HepG2 (cell line): ENCODE data around the gene GPR137. TPM values are rescaled to one million over a fixed set of nuclear protein-coding genes. Genes with fewer than 3 reads are reported as not detected.

Source experiments
- BHLHE40 ChIP-seq: IDR thresholded peaks from 2 replicates; pipeline ENCODE4 v1.6.1; 2011; ENCODE audit warnings: low read length, improper control_type of control experiment
- EED ChIP-seq: sonication (generic); formaldehyde crosslinking; IDR thresholded peaks from 2 replicates; pipeline ENCODE4 v1.5.0; 2020; ENCODE audit warnings: mild to moderate bottlenecking, missing genetic modification reagents
- FOXK1 ChIP-seq: sonication (generic); formaldehyde crosslinking; IDR thresholded peaks from 2 replicates; pipeline ENCODE4 v1.4.0; 2020; ENCODE audit warnings: low read depth, missing genetic modification reagents, borderline replicate concordance
- HNF1B ChIP-seq: sonication (generic); formaldehyde crosslinking; IDR thresholded peaks from 2 replicates; pipeline ENCODE4 v1.5.1; 2020; ENCODE audit warnings: mild to moderate bottlenecking, moderate library complexity, missing genetic modification reagents
- MEIS1 ChIP-seq: sonication (generic); formaldehyde crosslinking; IDR thresholded peaks from 2 replicates; pipeline ENCODE4 v1.9.0; 2021; ENCODE audit warnings: mild to moderate bottlenecking, missing genetic modification reagents, moderate library complexity, borderline replicate concordance
- MTF1 ChIP-seq: sonication (generic); formaldehyde crosslinking; IDR thresholded peaks from 2 replicates; pipeline ENCODE4 v1.5.0; 2020; ENCODE audit warnings: missing genetic modification reagents
- MXD1 ChIP-seq: sonication (generic); formaldehyde crosslinking; IDR thresholded peaks from 2 replicates; pipeline ENCODE4 v1.4.0; 2020; ENCODE audit warnings: mild to moderate bottlenecking, missing genetic modification reagents
- NR0B2 ChIP-seq: sonication (generic); formaldehyde crosslinking; IDR thresholded peaks from 2 replicates; pipeline ENCODE4 v1.4.0; 2020; ENCODE audit warnings: mild to moderate bottlenecking, missing genetic modification reagents
- PAF1 ChIP-seq: IDR thresholded peaks from 2 replicates; pipeline ENCODE4 v1.6.1; 2016; ENCODE audit warnings: missing genetic modification reagents, missing compliant biosample characterization
- PITX1 ChIP-seq: sonication (generic); formaldehyde crosslinking; IDR thresholded peaks from 2 replicates; pipeline ENCODE4 v1.5.1; 2020; ENCODE audit warnings: mild to moderate bottlenecking, missing genetic modification reagents
- SRSF9 ChIP-seq: fragments of 200-400 bp; formaldehyde crosslinking; IDR thresholded peaks from 2 replicates; pipeline ENCODE4 v1.6.1; 2018; ENCODE audit warnings: borderline replicate concordance, mild to moderate bottlenecking, low read depth, low read length; ENCODE audit not compliant: insufficient read depth, poor library complexity, severe bottlenecking
- TFAP4 ChIP-seq: sonication (generic); IDR thresholded peaks from 2 replicates; pipeline ENCODE4 v1.6.1; 2016; ENCODE audit warnings: low read depth, borderline replicate concordance
- TGIF2 ChIP-seq: IDR thresholded peaks from 2 replicates; pipeline ENCODE4 v1.6.1; 2016; ENCODE audit warnings: control low read depth, missing compliant biosample characterization
- THAP8 ChIP-seq: sonication (generic); formaldehyde crosslinking; IDR thresholded peaks from 2 replicates; pipeline ENCODE4 v1.5.1; 2020; ENCODE audit warnings: missing genetic modification reagents, mild to moderate bottlenecking, borderline replicate concordance
- TRIM24 ChIP-seq: sonication (generic); formaldehyde crosslinking; IDR thresholded peaks from 2 replicates; pipeline ENCODE4 v1.8.0; 2022; ENCODE audit warnings: mild to moderate bottlenecking, missing genetic modification reagents
- ZMAT5 ChIP-seq: sonication (generic); formaldehyde crosslinking; IDR thresholded peaks from 2 replicates; pipeline ENCODE4 v1.5.0; 2020; ENCODE audit warnings: mild to moderate bottlenecking, low read depth, missing genetic modification reagents, borderline replicate concordance
- ZNF230 ChIP-seq: sonication (generic); formaldehyde crosslinking; IDR thresholded peaks from 2 replicates; pipeline ENCODE4 v1.4.0; 2020; ENCODE audit warnings: mild to moderate bottlenecking, missing genetic modification reagents
- ZNF292 ChIP-seq: sonication (generic); formaldehyde crosslinking; IDR thresholded peaks from 2 replicates; pipeline ENCODE4 v1.8.1; 2022; ENCODE audit warnings: mild to moderate bottlenecking, low read depth, missing genetic modification reagents, borderline replicate concordance
- ZNF317 ChIP-seq: sonication (generic); formaldehyde crosslinking; IDR thresholded peaks from 2 replicates; pipeline ENCODE4 v1.5.0; 2020; ENCODE audit warnings: mild to moderate bottlenecking, missing genetic modification reagents
- ZNF333 ChIP-seq: sonication (generic); formaldehyde crosslinking; IDR thresholded peaks from 2 replicates; pipeline ENCODE4 v1.4.0; 2020; ENCODE audit warnings: mild to moderate bottlenecking, missing genetic modification reagents, borderline replicate concordance
- ZNF572 ChIP-seq: sonication (generic); formaldehyde crosslinking; IDR thresholded peaks from 2 replicates; pipeline ENCODE4 v1.5.1; 2020; ENCODE audit warnings: mild to moderate bottlenecking, missing genetic modification reagents
- ZNF598 ChIP-seq: sonication (generic); formaldehyde crosslinking; IDR thresholded peaks from 2 replicates; pipeline ENCODE4 v1.5.1; 2020; ENCODE audit warnings: mild to moderate bottlenecking, missing genetic modification reagents, borderline replicate concordance
- ZNF740 ChIP-seq: sonication (generic); formaldehyde crosslinking; IDR thresholded peaks from 2 replicates; pipeline ENCODE4 v1.4.0; 2020; ENCODE audit warnings: missing genetic modification reagents
- ZNF766 ChIP-seq: sonication (generic); formaldehyde crosslinking; IDR thresholded peaks from 2 replicates; pipeline ENCODE4 v1.5.0; 2020; ENCODE audit warnings: missing genetic modification reagents, borderline replicate concordance
- ZNF841 ChIP-seq: sonication (generic); formaldehyde crosslinking; IDR thresholded peaks from 2 replicates; pipeline ENCODE4 v1.8.1; 2023; ENCODE audit warnings: missing genetic modification reagents, borderline replicate concordance
- polyA plus RNA-seq, 8 experiments: library from polyadenylated mRNA; depleted of rRNA in 3 of 8; stranded (reverse) in 7 of 8; unstranded in 1 of 8; fragments of >200 nt; fragmentation: Illumina TruSeq in 4 of 8; extraction: Trizol in 4 of 8; gene quantifications; 2 replicates each; pipeline versions ENCODE4 v1.2.1 to v1.2.3, GENCODE V29; 2011 to 2016; ENCODE audit warnings: low read depth in 4 of 8, missing spikeins in 1 of 8, mixed read lengths in 1 of 8; ENCODE audit not compliant: insufficient read depth in 1 of 8
- total RNA-seq, 5 experiments: library from RNA; depleted of rRNA; stranded (reverse); fragments of >200 nt; fragmentation: Illumina TruSeq; extraction: Trizol; gene quantifications; 2 replicates each; pipeline ENCODE4 v1.2.3, GENCODE V29; 2016; ENCODE audit warnings: low read depth in 1 of 5

Gene GPR137
- total and polyA plus RNA-seq, 2 of the 13 experiments (the other 11 are each of a cell fraction or from before 2014, with no cell fraction given), result 8.5 to 13.2 TPM

GRCh38 chr11:64317325-64317960, 31.8 kb downstream of the GPR137 start, which contains the start of gene TRMT112 (continued):
- TF ChIP-seq PAF1 (CRISPR knock-in tag) (no peak), SRSF9 (no peak), ZNF766 (CRISPR knock-in tag) (0 out of 2 replicates have a peak, but pooled peaks have one; percentile 59), FOXK1 (CRISPR knock-in tag) (peak; percentile 51; the same call in 1 of the 2 replicates), TGIF2 (no peak), ZNF230 (0 out of 2 replicates have a peak, but pooled peaks have one; percentile 1), ZNF740 (CRISPR knock-in tag) (peak; percentile 57; the same call in 1 of the 2 replicates), ZNF317 (CRISPR knock-in tag) (peak; percentile 66; the same call in 1 of the 2 replicates), BHLHE40 (peak; percentile 65), PITX1 (peak; percentile 43; the same call in 1 of the 2 replicates), THAP8 (CRISPR knock-in tag) (no peak), ZNF841 (CRISPR knock-in tag) (no peak), EED (no peak), TFAP4 (no peak), TRIM24 (CRISPR knock-in tag) (no peak), ZNF572 (CRISPR knock-in tag) (no peak), ZNF292 (CRISPR knock-in tag) (no peak), MXD1 (CRISPR knock-in tag) (peak; percentile 77), ZMAT5 (CRISPR knock-in tag) (no peak), MTF1 (CRISPR knock-in tag) (no peak), MEIS1 (CRISPR knock-in tag) (no peak), NR0B2 (CRISPR knock-in tag) (peak; percentile 77), HNF1B (CRISPR knock-in tag) (no peak), ZNF333 (CRISPR knock-in tag) (0 out of 2 replicates have a peak, but pooled peaks have one; percentile 37), ZNF598 (CRISPR knock-in tag) (no peak)
